ENCODE measurements around the gene TUBGCP3.

TUBGCP3 gene

GRCh38 chr13:112441226-112441625, 146.7 kb downstream of the TUBGCP3 start:
- DNase-seq (ENCODE audit: insufficient read length, low spot score) (no peak), FAIRE-seq (no peak)
- no peak for TF ChIP-seq POLR2A (IDR thresholded peaks at IDR 0.05; ENCODE audit: low read depth, low read length)

- no peak for TF ChIP-seq POLR2A (IDR thresholded peaks at IDR 0.05; ENCODE audit: low read depth, low read length)
- no peak for DNase-seq (ENCODE audit: insufficient read length, low spot score)
- FAIRE-seq, result no peak
These were observed 149.4 kb downstream of the TUBGCP3 start for GRCh38 chr13:112438515-112438914.

- DNase-seq (ENCODE audit: insufficient read length, low spot score), result no peak
- FAIRE-seq, result no peak
- no peak for TF ChIP-seq POLR2A (IDR thresholded peaks at IDR 0.05; ENCODE audit: low read depth, low read length)
These were observed 149.9 kb downstream of the TUBGCP3 start for GRCh38 chr13:112438094-112438493.

- no peak for TF ChIP-seq POLR2A (IDR thresholded peaks at IDR 0.05; ENCODE audit: low read depth, low read length)
- FAIRE-seq, result no peak
- DNase-seq (ENCODE audit: insufficient read length, low spot score), result no peak
These were observed 152.0 kb downstream of the TUBGCP3 start for GRCh38 chr13:112435973-112436372.

Measured in H54 (cell line).